PFSK-1 (cell line): ENCODE data around the gene IL1R2.

ENCODE experiments used
- FOXP2 ChIP-seq: optimal IDR thresholded peaks from 2 replicates; pipeline ENCODE3; 2011; ENCODE audit warnings: borderline replicate concordance, control low read depth, inconsistent platforms; ENCODE audit not compliant: insufficient read depth; ENCODE audit errors: extremely low read length, extremely low read depth
- POLR2AphosphoS5 ChIP-seq: IDR thresholded peaks from 2 replicates; pipeline ENCODE4 v1.6.1; 2012; ENCODE audit warnings: low read depth, mild to moderate bottlenecking, control low read depth, low read length, moderate library complexity
- REST ChIP-seq, 2 experiments: IDR thresholded peaks; 2 replicates each; pipeline versions ENCODE4 v1.6.1 to v1.8.0; 2011 to 2012; ENCODE audit warnings: low read depth in 2 of 2, low read length in 2 of 2, control low read depth in 1 of 2, inconsistent platforms in 1 of 2, mild to moderate bottlenecking in 1 of 2, moderate library complexity in 1 of 2; ENCODE audit not compliant: insufficient read depth in 1 of 2
- SIN3A ChIP-seq: IDR thresholded peaks from 2 replicates; pipeline ENCODE4 v1.6.1; 2012; ENCODE audit warnings: mild to moderate bottlenecking, low read length, moderate library complexity, borderline replicate concordance; ENCODE audit not compliant: insufficient read depth
- TAF1 ChIP-seq: IDR thresholded peaks from 2 replicates; pipeline ENCODE4 v1.6.1; 2012; ENCODE audit warnings: low read length, control low read depth, borderline replicate concordance; ENCODE audit not compliant: insufficient read depth

Gene IL1R2

GRCh38 chr2:101948625-101949155 lies 43.1 kb upstream of the IL1R2 start:
- no peak for TF ChIP-seq TAF1

GRCh38 chr2:101949304-101949703 lies 42.5 kb upstream of the IL1R2 start:
- TF ChIP-seq TAF1 (no peak), REST (IDR thresholded peaks at IDR 0.05; ENCODE audit: insufficient read depth in 1 of 2, low read depth in 2 of 2, low read length in 2 of 2) (no peak), FOXP2 (no peak), SIN3A (no peak), POLR2AphosphoS5 (no peak)

- no peak for TF ChIP-seq REST (IDR thresholded peaks at IDR 0.05; ENCODE audit: insufficient read depth in 1 of 2, low read depth in 2 of 2, low read length in 2 of 2)
- no peak for TF ChIP-seq FOXP2
- TF ChIP-seq POLR2AphosphoS5: no peak
- no peak for TF ChIP-seq SIN3A
- no peak for TF ChIP-seq TAF1
Measured at GRCh38 chr2:101951296-101951695, 40.5 kb upstream of the IL1R2 start.

GRCh38 chr2:101952551-101952950 lies 39.2 kb upstream of the IL1R2 start:
- TF ChIP-seq POLR2AphosphoS5: no peak
- no peak for TF ChIP-seq REST (IDR thresholded peaks at IDR 0.05; ENCODE audit: insufficient read depth in 1 of 2, low read depth in 2 of 2, low read length in 2 of 2)
- no peak for TF ChIP-seq SIN3A
- no peak for TF ChIP-seq FOXP2

- no peak for TF ChIP-seq SIN3A
- no peak for TF ChIP-seq FOXP2
- TF ChIP-seq REST (IDR thresholded peaks at IDR 0.05; ENCODE audit: insufficient read depth in 1 of 2, low read depth in 2 of 2, low read length in 2 of 2): no peak
- TF ChIP-seq TAF1: no peak
- TF ChIP-seq POLR2AphosphoS5: no peak
Measured at GRCh38 chr2:101956465-101957438, 35.0 kb upstream of the IL1R2 start.
